HG03342 (cell line): ENCODE data around the gene CNTD1.

ENCODE experiments used
- ATAC-seq: cut with Tn5 transposase; IDR thresholded peaks from one replicate; pipeline ENCODE4 v1.9.1; 2021; ENCODE audit warnings: mild to moderate bottlenecking, moderate library complexity; ENCODE audit not compliant: unreplicated experiment

The CNTD1 gene

GRCh38 chr17:42803074-42803883 lies 4.6 kb downstream of the CNTD1 start:
- ATAC-seq: no peak

GRCh38 chr17:42804918-42805367 lies 6.3 kb downstream of the CNTD1 start:
- ATAC-seq: no peak

GRCh38 chr17:42806249-42806648 lies 7.6 kb downstream of the CNTD1 start:
- no peak for ATAC-seq

GRCh38 chr17:42809250-42809649 lies 10.6 kb downstream of the CNTD1 start:
- no peak for ATAC-seq

GRCh38 chr17:42814633-42815399 lies 16.2 kb downstream of the CNTD1 start:
- no peak for ATAC-seq

GRCh38 chr17:42817866-42818265 lies 19.2 kb downstream of the CNTD1 start:
- no peak for ATAC-seq

- ATAC-seq: no peak
These were observed 19.7 kb downstream of the CNTD1 start for GRCh38 chr17:42818379-42818778.

- ATAC-seq: no peak
These were observed 21.4 kb downstream of the CNTD1 start for GRCh38 chr17:42819939-42820535.

GRCh38 chr17:42821176-42821575 lies 22.5 kb downstream of the CNTD1 start:
- no peak for ATAC-seq

GRCh38 chr17:42827472-42827871 lies 28.8 kb downstream of the CNTD1 start:
- ATAC-seq: no peak

- no peak for ATAC-seq
These were observed 32.3 kb downstream of the CNTD1 start for GRCh38 chr17:42830971-42831370.

- ATAC-seq: peak; percentile 22
These were observed 33.7 kb downstream of the CNTD1 start for GRCh38 chr17:42832213-42832933.

- ATAC-seq: peak; percentile 74
These were observed 34.5 kb downstream of the CNTD1 start, which contains the start of gene PSME3 for GRCh38 chr17:42832934-42833766. Gene PSME3, plus strand, starts transcription at chr17:42833397. Its CDS starts 235 bp downstream, at chr17:42833632.

GRCh38 chr17:42833767-42834422 lies 35.2 kb downstream of the CNTD1 start:
- ATAC-seq: no peak

- no peak for ATAC-seq
These were observed 37.1 kb downstream of the CNTD1 start for GRCh38 chr17:42835732-42836131.

GRCh38 chr17:42841975-42842685 lies 43.5 kb downstream of the CNTD1 start:
- ATAC-seq: no peak

- no peak for ATAC-seq
These were observed 44.8 kb downstream of the CNTD1 start for GRCh38 chr17:42843358-42843934.

GRCh38 chr17:42844271-42844670 lies 45.6 kb downstream of the CNTD1 start, which contains the start of gene AOC2:
Gene AOC2, plus strand, starts transcription at chr17:42844580. Its CDS starts 47 bp downstream, at chr17:42844627.
- ATAC-seq: no peak
